Measurements from ENCODE around the gene ACADS. TPM values are rescaled to one million over a fixed set of nuclear protein-coding genes. Genes with fewer than 3 reads are reported as not detected.

ACADS gene
- total RNA-seq, 1 experiment from 2014 or later = 15.9 TPM

- ATAC-seq = no peak
- intact Hi-C loops (cut with micrococcal nuclease; ENCODE audit: unreplicated experiment) (no loop called here), in situ Hi-C loops (cut with HindIII; ENCODE audit: low pct_unique_long_range_greater_than_20kb, low sequenced_read_pairs) (no loop called here)
- H3K27me3 ChIP-seq (ENCODE audit: control insufficient read depth, insufficient read depth, low read length) = no peaks in the 10 kb centered on the region
- TF ChIP-seq CTCF (IDR thresholded peaks at IDR 0.05) (no peak), TCF7L2 (IDR thresholded peaks at IDR 0.05; ENCODE audit: low read depth, low read length) (no peak), SIN3A (IDR thresholded peaks at IDR 0.05; ENCODE audit: borderline replicate concordance, insufficient read depth, low read depth, low read length) (no peak), POLR2AphosphoS5 (IDR thresholded peaks at IDR 0.05; ENCODE audit: low read depth, low read length) (no peak)
- TF ChIP-seq, protein P1, sequence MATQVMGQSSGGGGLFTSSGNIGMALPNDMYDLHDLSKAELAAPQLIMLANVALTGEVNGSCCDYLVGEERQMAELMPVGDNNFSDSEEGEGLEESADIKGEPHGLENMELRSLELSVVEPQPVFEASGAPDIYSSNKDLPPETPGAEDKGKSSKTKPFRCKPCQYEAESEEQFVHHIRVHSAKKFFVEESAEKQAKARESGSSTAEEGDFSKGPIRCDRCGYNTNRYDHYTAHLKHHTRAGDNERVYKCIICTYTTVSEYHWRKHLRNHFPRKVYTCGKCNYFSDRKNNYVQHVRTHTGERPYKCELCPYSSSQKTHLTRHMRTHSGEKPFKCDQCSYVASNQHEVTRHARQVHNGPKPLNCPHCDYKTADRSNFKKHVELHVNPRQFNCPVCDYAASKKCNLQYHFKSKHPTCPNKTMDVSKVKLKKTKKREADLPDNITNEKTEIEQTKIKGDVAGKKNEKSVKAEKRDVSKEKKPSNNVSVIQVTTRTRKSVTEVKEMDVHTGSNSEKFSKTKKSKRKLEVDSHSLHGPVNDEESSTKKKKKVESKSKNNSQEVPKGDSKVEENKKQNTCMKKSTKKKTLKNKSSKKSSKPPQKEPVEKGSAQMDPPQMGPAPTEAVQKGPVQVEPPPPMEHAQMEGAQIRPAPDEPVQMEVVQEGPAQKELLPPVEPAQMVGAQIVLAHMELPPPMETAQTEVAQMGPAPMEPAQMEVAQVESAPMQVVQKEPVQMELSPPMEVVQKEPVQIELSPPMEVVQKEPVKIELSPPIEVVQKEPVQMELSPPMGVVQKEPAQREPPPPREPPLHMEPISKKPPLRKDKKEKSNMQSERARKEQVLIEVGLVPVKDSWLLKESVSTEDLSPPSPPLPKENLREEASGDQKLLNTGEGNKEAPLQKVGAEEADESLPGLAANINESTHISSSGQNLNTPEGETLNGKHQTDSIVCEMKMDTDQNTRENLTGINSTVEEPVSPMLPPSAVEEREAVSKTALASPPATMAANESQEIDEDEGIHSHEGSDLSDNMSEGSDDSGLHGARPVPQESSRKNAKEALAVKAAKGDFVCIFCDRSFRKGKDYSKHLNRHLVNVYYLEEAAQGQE (IDR thresholded peaks at IDR 0.05; ENCODE audit: insufficient read depth in 1 of 2, low read depth in 2 of 2, low read length in 1 of 2) = no peak
- no peak overlapping the region for H3K27ac ChIP-seq (ENCODE audit: low read length)
- H3K9me3 ChIP-seq (ENCODE audit: control insufficient read depth, insufficient read depth, low read depth, low read length) = no peaks in the 10 kb centered on the region
- ChIA-PET POLR2A (no interaction called here), CTCF (no interaction called here)
- BruUV-seq (replicated peaks) = no TSS peak
- H3K36me3 ChIP-seq (ENCODE audit: control insufficient read depth, insufficient read depth, low read length) = peaks cover 17% of the 10 kb centered on the region
- H3K4me3 ChIP-seq (ENCODE audit: low read depth in 2 of 2, low read length in 2 of 2) = no peak overlapping the region
- H3K4me1 ChIP-seq (ENCODE audit: control insufficient read depth, insufficient read depth, low read length) = no peaks in the 10 kb centered on the region
- no peak for DNase-seq (ENCODE audit: low read depth, low spot score)
Measured at GRCh38 chr12:120699553-120699952, 26.1 kb upstream of the ACADS start.

DNA sequence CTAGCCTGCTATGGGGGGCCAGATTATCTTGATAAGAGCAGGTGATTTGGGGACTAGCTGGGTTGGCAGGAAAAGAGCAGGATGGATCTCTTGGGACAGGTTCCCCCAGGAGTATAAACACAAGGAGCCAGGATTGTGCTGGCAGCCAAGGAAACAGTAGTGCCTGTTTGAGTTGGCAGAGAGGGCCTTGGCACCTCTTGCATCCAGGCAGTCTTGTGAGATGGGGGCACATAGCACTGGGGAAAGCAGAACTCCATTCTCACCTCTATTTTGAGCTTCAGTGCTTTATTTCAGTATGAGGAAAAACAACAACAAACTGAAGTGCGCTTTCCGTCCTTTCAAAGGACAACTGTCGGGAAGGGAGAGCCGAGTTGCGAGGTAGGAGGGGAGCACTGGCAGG is 24.7 kb upstream of the ACADS start:
- no peaks in the 10 kb centered on the region for H3K4me1 ChIP-seq (ENCODE audit: control insufficient read depth, insufficient read depth, low read length)
- no peak overlapping the region for H3K27ac ChIP-seq (ENCODE audit: low read length)
- DNase-seq (ENCODE audit: low read depth, low spot score) (no peak), ATAC-seq (no peak)
- in situ Hi-C loops (cut with HindIII; ENCODE audit: low pct_unique_long_range_greater_than_20kb, low sequenced_read_pairs) (no loop called here), intact Hi-C loops (cut with micrococcal nuclease; ENCODE audit: unreplicated experiment) (no loop called here)
- no peaks in the 10 kb centered on the region for H3K27me3 ChIP-seq (ENCODE audit: control insufficient read depth, insufficient read depth, low read length)
- no peaks in the 10 kb centered on the region for H3K9me3 ChIP-seq (ENCODE audit: control insufficient read depth, insufficient read depth, low read depth, low read length)
- no TSS peak for BruUV-seq (replicated peaks)
- TF ChIP-seq SIN3A (IDR thresholded peaks at IDR 0.05; ENCODE audit: borderline replicate concordance, insufficient read depth, low read depth, low read length) = no peak
- no peak for TF ChIP-seq POLR2AphosphoS5 (IDR thresholded peaks at IDR 0.05; ENCODE audit: low read depth, low read length)
- TF ChIP-seq CTCF (IDR thresholded peaks at IDR 0.05) = no peak
- TF ChIP-seq, protein P1 (IDR thresholded peaks at IDR 0.05; ENCODE audit: insufficient read depth in 1 of 2, low read depth in 2 of 2, low read length in 1 of 2) = no peak
- TF ChIP-seq TCF7L2 (IDR thresholded peaks at IDR 0.05; ENCODE audit: low read depth, low read length) = no peak
- ChIA-PET POLR2A (interaction anchor here (0.6 kb wide), 1 partner anchor 35 kb away, joined by 3 read pairs; no protein-coding TSS in a partner anchor), CTCF (no interaction called here)
- H3K4me3 ChIP-seq (ENCODE audit: low read depth in 2 of 2, low read length in 2 of 2) = no peak overlapping the region
- peaks cover 11% of the 10 kb centered on the region for H3K36me3 ChIP-seq (ENCODE audit: control insufficient read depth, insufficient read depth, low read length)
